Stimulated activated CD4-positive, alpha-beta T cell treated with anti-CD3 and anti-CD28 coated beads, Interleukin-15, amount 100 ng/mL, for 1 hour (primary cell): Measurements from ENCODE around the gene RBAK.
"Not testable (repeated sequence)": the region's sequence is repeated elsewhere in the genome, so short reads cannot be mapped to it uniquely, and the experiment has no call there.

ENCODE experiments used
- DNase-seq, 2 donors: peaks; one replicate each; pipeline ENCODE4 v3.0.0-alpha.2; 2020; ENCODE audit warnings: low read depth in 1 of 2, low spot score in 1 of 2

The RBAK gene

DNA sequence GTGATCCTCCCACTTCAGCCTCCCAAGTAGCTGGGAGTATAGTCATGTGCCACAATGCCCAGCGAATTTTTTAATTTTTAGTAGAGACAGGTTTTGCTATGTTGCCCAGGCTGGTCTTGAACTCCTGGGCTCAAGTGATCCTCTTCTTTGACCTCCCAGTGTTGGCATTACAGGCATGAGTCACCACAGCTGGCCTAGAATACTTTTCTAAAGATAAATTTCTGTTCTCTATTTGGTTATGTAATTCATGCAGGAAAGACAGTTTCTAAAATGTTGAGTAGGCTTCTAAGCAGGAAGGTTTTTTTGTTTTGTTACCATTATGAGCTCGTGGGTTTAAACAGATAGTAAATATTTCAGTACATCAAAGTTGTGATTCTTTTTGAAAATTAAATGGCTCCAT, 5.0 kb downstream of the RBAK start:
- DNase-seq, result no peak

DNA sequence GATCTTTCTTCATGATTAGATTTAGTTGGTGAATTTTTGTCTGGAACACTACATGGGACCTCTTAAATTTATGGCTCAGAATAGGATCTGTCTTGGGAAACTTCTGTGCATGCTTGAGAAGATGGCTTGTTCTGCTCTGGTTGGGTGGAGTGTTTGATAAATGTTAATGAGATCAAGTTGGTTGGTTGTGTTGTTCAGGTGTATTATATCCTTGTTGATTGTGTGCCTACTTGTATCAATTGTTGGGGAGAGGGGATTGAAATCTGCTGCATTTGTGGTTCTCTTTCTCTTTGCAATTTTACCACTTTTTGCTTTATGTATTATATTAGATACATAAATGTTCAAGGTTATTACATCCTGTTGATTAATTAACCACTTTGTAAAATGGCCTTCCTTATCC, 6.1 kb downstream of the RBAK start:
- not testable (repeated sequence) for DNase-seq

DNA sequence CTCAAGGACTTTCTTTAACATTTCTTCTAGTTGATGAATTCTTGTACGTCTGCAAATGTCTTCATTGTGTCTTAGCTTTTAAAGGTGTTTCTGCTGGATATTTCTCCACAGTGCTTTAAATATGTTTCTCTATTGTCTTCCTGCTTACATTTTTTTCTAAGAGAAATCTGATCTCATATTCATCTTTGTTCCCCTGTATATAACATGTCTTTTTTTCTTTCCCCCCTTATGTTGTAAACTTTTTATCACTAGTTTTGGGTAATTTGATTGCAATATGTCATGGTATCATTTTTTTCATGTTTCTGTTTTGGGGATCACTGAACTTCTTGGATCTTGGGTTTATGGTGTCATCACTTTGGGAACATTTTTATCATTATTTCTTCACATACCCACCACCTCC, 7.5 kb downstream of the RBAK start:
- no peak for DNase-seq

DNA sequence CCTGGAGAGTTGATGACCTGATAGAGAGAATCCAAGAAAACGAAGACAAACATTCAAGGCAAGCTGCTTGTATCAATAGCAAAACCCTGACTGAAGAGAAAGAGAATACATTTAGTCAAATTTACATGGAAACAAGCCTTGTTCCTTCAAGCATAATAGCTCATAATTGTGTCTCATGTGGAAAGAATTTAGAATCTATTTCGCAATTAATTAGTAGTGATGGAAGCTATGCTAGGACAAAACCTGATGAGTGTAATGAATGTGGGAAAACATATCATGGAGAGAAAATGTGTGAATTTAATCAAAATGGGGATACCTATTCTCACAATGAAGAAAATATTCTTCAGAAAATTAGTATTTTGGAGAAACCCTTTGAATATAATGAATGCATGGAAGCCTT, 18.0 kb downstream of the RBAK start:
- no peak for DNase-seq

DNA sequence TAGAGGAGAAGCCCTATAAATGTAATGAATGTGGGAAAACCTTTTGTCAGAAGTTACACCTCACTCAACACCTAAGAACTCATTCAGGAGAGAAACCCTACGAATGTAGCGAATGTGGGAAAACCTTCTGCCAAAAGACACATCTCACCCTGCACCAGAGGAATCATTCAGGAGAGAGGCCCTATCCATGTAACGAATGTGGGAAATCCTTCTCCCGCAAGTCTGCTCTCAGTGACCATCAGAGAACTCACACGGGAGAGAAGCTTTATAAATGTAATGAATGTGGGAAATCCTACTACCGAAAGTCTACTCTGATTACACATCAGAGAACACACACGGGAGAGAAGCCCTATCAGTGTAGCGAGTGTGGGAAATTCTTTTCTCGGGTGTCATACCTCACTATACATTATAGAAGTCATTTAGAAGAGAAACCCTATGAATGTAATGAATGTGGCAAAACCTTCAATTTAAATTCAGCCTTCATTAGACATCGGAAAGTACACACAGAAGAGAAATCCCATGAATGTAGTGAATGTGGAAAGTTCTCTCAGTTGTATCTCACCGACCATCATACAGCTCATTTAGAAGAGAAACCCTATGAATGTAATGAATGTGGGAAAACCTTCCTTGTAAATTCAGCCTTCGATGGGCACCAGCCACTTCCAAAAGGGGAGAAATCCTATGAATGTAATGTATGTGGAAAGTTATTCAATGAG, 18.9 kb downstream of the RBAK start:
- DNase-seq, result no peak

DNA sequence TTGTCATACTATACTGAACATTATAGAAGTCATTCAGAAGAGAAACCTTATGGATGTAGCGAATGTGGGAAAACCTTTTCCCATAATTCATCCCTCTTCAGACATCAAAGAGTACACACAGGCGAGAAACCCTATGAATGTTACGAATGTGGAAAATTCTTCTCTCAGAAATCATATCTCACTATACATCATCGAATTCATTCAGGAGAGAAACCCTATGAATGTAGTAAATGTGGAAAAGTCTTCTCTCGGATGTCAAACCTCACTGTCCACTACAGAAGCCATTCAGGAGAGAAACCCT, 19.4 kb downstream of the RBAK start:
- DNase-seq, result no peak

DNA sequence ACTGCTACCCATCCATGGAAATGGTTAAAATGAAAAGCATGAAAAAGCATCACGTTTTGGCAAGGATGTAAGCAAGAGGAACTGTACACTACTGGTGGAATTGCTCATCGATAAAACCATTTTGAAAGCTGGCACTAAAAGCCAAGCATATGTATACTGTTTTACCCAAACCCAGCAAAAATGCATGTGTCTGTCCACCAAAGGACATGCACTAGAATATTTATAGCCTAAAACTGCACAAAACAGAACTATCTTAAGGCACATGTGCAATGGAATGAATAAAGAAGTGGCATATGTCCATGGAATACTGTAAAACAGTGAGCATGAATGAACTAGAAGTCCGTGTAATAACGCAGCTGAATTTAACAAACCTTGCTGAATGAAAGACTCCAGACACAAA, 22.9 kb downstream of the RBAK start:
- no peak for DNase-seq

DNA sequence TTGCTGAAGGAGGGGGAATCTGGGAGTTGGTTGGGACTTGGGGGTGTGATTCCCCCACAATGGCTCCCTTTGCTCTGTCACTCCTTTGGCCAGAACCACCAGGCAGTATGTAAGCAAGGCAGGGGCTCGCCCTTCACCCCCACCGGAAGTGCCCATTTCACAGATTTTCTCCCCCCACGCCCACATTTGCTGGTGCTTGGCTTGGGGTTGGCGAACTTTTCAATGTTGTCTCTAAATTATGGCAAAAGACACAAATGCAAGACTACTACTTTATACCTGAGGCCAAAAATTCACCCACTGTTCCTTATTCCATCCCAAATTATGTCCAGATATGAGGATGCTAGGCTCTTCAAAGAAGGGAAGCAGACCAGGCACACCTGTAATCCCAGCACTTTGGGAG, 24.5 kb downstream of the RBAK start:
- DNase-seq, result no peak

DNA sequence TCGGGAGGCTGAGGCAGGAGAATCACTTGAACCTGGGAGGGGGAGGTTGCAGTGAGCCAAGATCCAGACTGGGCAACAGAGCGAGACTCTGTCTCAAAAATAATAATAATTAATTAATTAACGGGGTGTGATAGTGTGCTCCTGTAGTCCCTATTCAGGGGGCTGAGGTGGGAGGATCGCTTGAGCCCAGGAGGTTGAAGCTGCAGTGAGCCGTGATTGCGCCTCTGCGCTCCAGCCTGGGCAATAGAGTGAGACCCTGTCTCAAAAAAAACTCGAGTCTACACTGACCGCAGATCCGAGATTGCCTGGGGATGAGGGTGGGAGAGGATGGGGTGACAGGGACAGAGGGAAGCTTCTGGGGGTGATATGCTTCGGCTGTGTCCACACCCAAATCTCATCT, 29.5 kb downstream of the RBAK start:
- not testable (repeated sequence) for DNase-seq

DNA sequence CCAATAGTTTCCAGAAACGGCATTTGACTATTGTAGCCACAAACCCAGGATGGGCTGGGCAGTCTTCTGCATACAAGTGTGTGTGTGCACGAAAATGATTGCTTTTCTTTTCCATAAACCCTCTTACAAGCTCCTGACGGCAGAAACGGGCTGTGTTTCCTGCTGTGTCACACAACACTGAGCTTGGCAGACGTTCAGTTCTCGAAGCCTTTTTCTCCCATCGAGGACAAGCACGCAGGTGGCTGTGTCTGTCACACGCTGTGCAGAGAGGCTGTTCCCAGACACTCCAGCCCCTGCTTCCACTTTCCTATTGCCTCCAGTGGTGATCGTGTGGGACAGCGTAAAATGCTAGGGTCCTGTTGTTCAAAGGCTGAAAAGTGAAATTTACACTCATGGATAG, 32.1 kb downstream of the RBAK start:
- DNase-seq, result no peak

DNA sequence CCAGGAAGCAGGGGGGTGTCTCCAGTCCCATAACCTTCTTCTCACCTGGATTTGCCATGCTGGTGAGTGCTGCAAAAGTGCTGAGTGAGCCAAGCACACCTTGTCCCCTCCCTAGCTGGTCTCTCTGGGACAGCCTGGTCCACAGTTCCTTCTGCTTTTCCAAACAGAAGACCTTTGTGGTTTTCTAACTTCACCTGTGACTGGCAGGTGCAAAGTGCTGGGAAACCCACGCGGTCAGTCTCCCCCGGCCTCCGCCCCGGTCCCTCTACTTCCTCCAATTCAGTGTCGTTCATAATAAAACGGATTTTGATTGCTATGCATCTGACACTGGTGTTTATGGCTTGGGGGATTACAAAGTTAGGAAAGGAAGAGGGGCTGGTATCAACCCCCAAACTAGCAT, 37.1 kb downstream of the RBAK start:
- DNase-seq, result no peak

DNA sequence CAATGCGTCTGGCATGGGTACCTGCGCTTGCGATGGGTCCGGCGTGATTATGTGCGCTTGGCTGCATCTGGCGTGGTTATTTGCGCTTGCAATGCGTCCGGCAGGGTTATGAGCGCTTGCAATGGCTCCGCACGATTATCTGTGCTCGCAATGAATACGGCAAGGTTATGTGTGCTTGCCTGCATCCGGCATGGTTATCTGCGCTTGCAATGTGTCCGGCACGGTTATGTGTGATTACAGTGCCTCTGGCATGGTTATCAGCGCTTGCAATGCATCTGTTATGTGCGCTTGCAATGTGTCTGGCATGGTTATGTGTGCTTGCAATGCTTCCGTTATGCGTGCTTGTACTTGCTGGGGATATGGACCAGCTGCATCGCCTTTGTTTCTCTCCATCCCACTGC, 37.7 kb downstream of the RBAK start:
- no peak for DNase-seq

DNA sequence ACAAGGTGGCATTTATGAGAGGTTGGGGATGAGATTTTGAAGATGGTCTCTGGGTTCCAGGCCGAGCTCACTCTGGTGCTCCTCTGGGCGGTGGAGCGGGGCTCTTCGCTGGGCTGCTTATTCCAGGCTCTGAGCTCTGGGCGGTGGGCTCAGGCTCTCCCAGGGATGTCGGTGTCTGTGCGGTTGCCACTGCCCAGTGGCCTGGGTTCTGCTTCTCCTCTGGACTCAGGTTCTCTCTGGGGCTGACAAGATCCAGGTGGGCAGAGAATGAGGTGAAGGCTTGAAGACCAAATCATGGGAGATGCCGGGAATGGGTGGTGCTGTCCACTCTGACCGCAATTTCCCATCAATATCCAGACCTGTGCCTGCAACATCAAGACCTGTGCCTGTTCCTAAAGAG, 40.6 kb downstream of the RBAK start:
- no peak for DNase-seq

DNA sequence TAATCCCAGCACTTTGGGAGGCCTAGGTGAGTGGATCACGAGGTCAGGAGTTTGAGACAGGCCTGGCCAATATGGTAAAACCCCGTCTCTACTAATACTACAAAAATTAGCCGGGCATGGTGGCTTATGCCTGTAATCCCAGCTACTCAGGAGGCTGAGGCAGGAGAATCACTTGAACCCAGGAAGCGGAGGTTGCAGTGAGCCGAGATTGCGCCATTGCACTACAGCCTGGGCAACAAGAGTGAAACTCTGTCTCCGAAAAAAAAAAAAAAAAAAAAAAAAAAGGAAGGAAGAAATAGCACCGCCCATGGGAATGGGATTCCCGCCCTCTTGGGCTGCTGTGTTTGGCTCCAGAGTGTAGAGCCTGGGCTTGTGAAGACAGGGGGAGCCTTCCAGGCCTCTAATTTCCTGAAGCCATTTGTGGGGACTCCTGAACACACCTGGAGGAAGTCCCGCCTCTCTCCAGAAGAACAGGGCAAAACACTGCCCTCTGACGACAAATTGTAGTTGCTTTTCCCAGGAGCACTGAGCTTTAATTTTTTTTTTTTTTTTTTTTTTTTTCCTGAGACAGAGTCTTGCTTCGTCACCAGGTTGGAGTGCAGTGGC, 42.7 kb downstream of the RBAK start:
- not testable (repeated sequence) for DNase-seq

DNA sequence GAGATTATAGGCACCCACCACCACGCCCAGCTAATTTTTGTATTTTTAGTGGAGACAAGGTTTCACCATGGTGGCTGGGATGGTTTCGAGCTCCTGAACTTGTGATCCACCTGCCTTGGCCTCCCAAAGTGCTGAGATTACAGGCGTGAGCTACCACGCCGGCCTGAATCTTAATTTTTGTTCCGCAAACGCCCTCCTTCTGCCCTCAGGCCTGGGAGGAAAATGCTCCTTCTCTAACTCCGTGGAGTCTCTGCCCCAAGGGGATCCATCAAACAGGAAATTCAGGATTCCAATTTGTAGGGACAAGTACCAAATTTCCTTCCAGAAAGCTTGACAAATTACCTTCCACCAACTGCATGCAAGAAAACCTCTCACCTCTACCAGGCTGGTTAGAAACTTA, 43.2 kb downstream of the RBAK start:
- no peak for DNase-seq

DNA sequence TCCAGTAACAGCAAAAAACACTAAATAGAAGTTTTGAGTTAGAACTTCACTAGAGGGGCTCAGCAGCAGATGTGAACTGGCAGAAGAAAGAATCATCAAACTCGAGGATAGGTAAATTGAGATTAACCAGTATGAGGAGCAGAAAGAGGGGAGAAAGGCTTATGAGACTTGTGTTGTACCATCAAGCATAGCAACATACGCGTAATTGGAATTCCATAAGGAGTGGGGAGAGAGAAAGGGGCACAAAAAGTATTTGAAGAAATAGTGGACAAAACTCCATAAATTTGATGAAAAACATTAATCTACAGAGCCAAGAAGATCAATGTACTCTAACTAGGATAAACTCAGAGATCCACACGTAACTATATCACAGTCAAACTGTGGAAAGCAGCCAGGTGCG, 48.3 kb downstream of the RBAK start:
- no peak for DNase-seq

DNA sequence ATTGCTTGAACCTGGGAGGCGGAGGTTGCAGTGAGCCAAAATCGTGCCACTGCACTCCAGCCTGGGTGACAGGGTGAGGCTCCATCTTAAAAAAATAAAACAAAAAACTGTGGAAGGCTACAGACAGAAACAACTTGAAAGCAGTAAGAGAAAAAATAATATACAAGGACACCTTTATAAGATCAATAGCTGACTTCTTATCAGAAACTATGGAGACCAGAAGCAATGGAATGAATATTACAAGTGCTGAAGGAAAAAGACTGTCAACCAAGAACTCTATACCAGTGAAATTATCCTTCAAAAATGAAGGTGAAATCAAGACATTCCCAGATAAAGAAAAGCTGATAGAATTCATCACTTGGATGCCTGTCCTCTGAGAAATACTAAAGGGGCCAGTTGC, 49.0 kb downstream of the RBAK start:
- no peak for DNase-seq

DNA sequence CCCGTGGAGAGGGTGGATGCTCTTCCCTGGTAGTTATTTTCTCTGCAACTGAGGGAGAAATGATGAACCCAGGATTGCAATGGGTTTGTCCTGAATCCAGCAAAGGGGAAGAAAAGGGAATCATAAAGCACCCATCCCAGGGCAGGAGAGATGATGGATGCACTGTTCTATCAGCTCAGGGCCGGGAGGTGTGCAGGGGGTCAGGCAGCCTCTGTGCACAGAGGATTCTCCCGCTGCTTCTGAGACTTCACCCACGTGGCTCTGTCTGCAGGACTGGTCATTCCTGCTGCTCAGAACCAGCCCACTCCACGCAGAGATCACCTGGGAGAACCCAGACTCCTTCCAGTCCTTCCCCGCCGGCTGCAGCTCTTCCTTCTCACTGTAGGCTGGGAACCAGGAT, 70.7 kb downstream of the RBAK start:
- DNase-seq, result no peak

DNA sequence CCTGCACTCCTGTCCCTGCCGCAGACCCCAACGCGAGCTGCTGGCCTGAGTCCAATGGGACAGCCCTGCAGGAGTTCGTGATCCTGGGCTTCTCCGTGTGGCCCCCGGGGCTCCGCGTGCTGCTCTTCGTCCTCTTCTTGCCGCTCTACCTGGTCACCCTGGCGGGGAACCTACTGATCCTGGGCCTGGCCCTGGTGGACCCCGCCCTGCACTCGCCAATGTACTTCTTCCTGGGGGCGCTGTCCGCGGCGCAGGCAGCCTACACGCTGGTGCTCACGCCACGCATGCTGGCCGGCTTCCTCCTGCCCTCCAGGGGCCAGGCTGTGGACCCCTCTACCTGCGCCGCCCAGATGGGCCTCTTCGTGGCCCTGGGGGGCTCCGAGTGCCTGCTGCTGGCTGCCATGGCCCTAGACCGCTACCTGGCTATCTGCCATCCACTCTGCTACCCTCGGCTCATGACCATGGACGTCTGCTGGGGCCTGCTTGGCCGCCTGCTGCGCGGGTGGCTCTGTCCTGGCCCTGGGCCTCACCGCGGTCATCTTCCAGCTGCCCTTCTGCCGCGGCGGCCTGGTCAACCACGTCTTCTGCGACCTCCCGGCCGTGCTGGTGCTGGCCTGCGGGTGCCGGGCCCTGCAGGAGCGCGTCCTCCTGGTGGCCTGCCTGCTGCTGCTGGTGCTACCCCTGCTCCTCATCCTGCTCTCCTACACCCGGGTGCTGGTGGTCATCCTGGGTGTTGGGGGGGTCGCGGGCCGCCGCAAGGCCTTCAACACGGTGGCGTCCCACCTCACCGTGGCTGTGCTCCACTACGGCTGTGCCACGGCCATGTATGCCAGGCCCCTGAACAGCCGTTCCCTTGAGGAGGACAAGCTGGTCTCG, 71.7 kb downstream of the RBAK start:
- DNase-seq, result no peak
